Activated naive CD4-positive, alpha-beta T cell treated with anti-CD3 and anti-CD28 coated beads, Interleukin-2, amount 10 ng/mL, durations not matched to agents 7 days and 5 days (primary cell): ENCODE data around the gene CTNND2.

ENCODE experiments used
- CTCF ChIA-PET: fragments of 350-600 bp; sonication (Branson Sonifier 250); formaldehyde crosslinking; loops from one replicate; lab custom pipeline; 2021; ENCODE audit warnings: antibody characterized with exemption; lab: Charles Lee
- DNase-seq: peaks from one replicate; pipeline ENCODE4 v3.0.0-alpha.2; 2020
- H3K27ac Mint-ChIP-seq: one replicate; pipeline ENCODE4 v1.8.0; 2021; ENCODE audit warnings: mild to moderate bottlenecking, moderate library complexity, mixed read lengths
- H3K27me3 Mint-ChIP-seq: one replicate; pipeline ENCODE4 v1.8.0; 2021; ENCODE audit warnings: mild to moderate bottlenecking, mixed read lengths
- H3K36me3 Mint-ChIP-seq: one replicate; pipeline ENCODE4 v1.8.0; 2021; ENCODE audit warnings: mixed read lengths
- H3K4me1 Mint-ChIP-seq: one replicate; pipeline ENCODE4 v1.8.0; 2021; ENCODE audit warnings: mixed read lengths
- H3K4me3 Mint-ChIP-seq: one replicate; pipeline ENCODE4 v1.8.0; 2021; ENCODE audit warnings: mild to moderate bottlenecking, moderate library complexity, mixed read lengths
- H3K9me3 Mint-ChIP-seq: one replicate; pipeline ENCODE4 v1.8.0; 2021; ENCODE audit warnings: mixed read lengths

The CTNND2 gene

DNA sequence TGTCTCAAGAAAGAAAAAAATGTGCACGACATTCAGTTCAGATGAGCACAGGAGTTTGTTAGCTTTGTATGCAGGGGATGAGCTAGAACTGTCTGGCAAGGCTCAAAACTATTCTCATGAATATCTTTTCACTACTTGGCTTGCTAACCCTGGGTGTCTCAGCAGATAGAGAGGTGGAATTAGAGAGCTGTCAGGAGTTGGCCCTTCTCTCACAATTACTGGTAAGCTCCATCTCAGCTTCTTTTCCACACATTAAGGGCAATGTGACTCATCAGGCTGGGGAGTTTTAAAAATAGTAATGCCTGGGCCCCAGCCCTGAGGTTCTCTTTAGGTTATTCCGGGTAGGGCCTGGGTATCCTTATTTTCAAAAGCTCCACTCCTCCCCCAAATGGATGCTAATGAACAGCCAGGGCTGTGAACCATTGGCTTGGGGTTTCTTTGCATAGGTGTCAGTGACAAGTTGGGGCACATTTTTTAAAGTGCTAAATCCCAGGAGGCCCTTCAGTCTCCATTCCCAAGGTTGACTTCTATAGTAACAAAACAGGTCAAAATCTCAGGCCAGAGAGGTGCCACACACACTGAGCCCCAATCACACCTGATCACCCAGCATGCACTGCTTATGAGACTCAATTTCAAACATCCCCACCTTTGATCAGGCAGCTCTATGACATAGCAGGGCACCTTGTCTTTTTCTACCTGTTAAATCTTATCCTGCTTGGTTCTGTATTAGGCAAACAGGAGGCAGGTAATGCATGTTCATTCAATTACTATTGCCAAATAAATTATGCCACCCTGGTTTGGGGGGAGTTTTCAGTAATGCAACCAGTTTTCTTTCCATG is 903.5 kb downstream of the CTNND2 start:
- H3K9me3 Mint-ChIP-seq: no peaks in the 10 kb centered on the region
- DNase-seq: no peak
- CTCF ChIA-PET: interaction anchor here (1.0 kb wide), 1 partner anchor 143 kb away, joined by 3 read pairs; no protein-coding TSS in a partner anchor
- no peak overlapping the region for H3K27ac Mint-ChIP-seq
- H3K36me3 Mint-ChIP-seq: no peaks in the 10 kb centered on the region
- H3K27me3 Mint-ChIP-seq: peaks cover 4% of the 10 kb centered on the region
- no peak overlapping the region for H3K4me3 Mint-ChIP-seq
- H3K4me1 Mint-ChIP-seq: no peaks in the 10 kb centered on the region

DNA sequence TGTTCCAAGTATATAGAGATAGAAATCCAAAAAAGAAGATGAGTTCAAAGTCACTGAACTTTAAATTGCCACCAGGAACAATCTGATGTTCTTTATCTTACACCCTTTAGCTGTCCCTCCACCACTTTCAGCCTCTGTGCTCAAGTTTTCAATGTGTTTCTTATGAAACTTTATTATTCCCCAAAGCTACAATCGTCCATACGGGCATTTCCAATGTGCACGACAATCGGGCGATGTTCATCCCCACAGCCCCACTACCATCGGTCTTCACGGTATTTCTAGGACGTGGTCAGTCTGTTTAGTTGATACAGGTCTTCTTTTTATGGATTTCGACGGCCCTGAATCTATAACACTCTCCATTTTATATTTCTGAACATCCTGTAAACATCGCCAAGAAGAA is 904.5 kb downstream of the CTNND2 start:
- Mint-ChIP-seq H3K9me3 (no peaks in the 10 kb centered on the region), H3K27ac (no peak overlapping the region), H3K4me1 (no peaks in the 10 kb centered on the region), H3K27me3 (peaks cover 4% of the 10 kb centered on the region), H3K4me3 (no peak overlapping the region), H3K36me3 (no peaks in the 10 kb centered on the region)
- CTCF ChIA-PET: interaction anchor here (1.4 kb wide), 1 partner anchor 11 kb away, joined by 6 read pairs; no protein-coding TSS in a partner anchor
- no peak for DNase-seq

DNA sequence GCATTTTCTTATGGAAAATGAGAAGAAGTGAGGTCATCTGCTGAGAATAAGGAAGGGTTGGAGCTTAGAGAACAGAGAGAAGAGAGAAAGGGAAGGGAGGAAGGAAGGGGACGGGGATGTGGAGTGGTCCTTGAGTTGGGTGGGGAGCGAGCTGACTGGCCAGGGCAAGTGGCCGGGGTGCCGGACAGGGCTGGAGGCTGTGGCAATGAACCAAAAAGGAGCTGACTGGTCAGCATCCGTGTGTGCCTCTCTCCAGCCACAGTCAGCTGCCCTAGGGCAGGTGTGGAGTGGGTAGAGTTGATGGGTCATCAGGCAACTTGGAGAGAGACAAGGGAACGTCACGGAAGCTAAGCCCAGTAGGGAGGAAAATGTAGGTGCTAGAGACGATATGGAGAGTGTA is 908.4 kb downstream of the CTNND2 start:
- H3K27ac Mint-ChIP-seq: no peak overlapping the region
- no peak overlapping the region for H3K4me3 Mint-ChIP-seq
- CTCF ChIA-PET: no interaction called here

DNA sequence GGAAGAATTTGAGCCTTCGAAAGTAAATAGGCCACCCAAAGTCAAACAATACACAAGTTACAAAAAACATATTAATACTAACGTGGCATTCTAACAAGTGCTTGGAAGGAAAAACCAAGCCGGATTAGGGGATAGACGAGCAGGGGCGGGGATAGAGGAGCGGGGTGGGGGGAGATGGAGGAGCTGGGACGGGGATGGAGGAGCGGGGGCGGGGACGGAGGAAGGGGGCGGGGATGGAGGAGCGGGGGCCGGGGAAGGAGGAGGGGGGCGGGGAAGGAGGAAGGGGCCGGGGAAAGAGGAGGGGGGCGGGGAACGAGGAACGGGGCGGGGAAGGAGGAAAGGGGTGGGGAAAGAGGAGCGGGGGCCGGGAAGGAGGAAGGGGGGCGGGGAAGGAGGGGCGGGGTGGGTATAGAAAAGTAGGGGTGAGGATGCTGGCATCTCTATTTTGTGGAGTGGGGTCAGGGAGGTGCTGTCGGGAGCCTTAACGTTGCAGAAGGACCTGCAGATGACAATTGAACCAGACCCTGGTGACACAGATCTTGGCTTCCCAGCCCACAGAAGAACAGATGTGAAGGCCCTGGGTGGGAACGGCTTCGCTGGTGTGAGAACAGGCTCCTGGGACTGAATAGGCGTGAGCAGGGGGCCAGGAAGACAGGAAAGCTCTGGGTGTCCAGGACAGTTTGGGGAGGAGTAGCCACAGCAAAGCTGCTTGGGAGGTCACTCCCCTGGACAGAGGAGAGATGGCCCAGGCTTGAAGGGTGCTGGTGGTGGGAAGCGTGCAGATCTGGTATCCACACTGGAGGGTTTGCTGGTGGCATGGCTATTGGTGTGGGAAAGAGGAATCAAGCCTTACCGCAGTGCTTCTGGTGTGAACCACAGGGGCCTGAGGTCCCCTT is 909.9 kb downstream of the CTNND2 start:
- peaks cover 5% of the 10 kb centered on the region for H3K27me3 Mint-ChIP-seq
- DNase-seq: no peak
- H3K4me3 Mint-ChIP-seq: no peak overlapping the region
- no peaks in the 10 kb centered on the region for H3K4me1 Mint-ChIP-seq
- CTCF ChIA-PET: no interaction called here
- no peak overlapping the region for H3K27ac Mint-ChIP-seq
- H3K9me3 Mint-ChIP-seq: no peaks in the 10 kb centered on the region
- no peaks in the 10 kb centered on the region for H3K36me3 Mint-ChIP-seq

More for the DNA sequence above, 908.4 kb downstream of the CTNND2 start:
- DNase-seq: no peak
- H3K9me3 Mint-ChIP-seq: no peaks in the 10 kb centered on the region
- H3K27me3 Mint-ChIP-seq: no peaks in the 10 kb centered on the region
- no peaks in the 10 kb centered on the region for H3K4me1 Mint-ChIP-seq
- no peaks in the 10 kb centered on the region for H3K36me3 Mint-ChIP-seq

DNA sequence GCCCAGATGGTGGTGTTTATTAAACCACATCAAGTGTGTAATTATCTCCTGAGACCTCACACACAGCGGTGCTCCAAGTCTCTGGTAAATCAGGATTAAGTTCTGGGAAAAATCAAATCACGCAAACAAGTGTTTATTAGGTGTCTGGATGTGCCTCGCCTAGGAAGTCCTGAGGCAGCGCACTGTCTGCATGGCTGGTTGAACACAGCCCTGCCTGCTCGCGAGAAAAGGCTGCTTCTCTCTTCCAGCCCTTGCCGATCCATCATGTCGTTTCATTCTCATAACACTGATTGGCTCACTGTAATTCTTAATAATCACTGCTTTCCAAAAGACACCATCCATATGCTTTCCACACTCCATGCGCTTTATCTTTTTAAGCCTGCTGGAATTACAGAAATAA is 913.6 kb downstream of the CTNND2 start:
- CTCF ChIA-PET: no interaction called here
- Mint-ChIP-seq H3K4me1 (peaks cover 9% of the 10 kb centered on the region), H3K9me3 (no peaks in the 10 kb centered on the region), H3K4me3 (no peak overlapping the region), H3K27ac (no peak overlapping the region), H3K36me3 (no peaks in the 10 kb centered on the region), H3K27me3 (peaks cover 13% of the 10 kb centered on the region)
- no peak for DNase-seq

DNA sequence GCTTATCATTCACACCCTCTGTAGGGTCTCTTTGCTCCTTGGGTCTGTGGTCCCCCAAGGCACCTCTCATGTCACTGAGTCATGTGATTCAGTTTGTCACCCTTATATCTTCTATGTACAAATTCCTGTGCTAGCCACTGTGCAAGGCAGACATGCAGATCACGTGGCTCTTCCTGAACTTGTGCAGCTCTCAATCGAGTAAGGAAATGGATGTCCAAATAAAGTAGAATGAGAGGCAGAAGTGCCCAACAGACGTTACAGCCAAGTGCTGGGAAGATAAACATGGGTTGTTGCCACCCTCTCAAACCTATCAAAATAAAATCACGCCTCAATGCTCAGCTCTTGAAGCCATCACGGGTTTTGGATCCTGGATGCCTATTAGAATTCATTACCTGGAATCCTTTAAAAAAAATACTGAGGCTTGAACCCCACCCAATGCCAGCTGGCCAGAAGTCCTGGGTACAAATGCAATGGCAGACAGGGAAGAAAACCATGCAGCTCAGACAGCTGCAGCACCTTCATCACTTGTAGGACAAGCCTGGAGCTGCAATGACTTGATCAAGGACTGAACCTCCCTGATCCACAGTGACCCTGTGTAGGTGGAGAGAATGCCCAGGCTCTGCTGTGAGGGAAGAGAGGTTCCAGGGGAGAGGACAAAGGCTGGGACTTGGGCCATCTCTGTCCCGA is 914.5 kb downstream of the CTNND2 start:
- H3K4me3 Mint-ChIP-seq: no peak overlapping the region
- H3K9me3 Mint-ChIP-seq: no peaks in the 10 kb centered on the region
- no peak overlapping the region for H3K27ac Mint-ChIP-seq
- H3K4me1 Mint-ChIP-seq: peaks cover 9% of the 10 kb centered on the region
- peaks cover 13% of the 10 kb centered on the region for H3K27me3 Mint-ChIP-seq
- no peaks in the 10 kb centered on the region for H3K36me3 Mint-ChIP-seq
- DNase-seq: no peak
- CTCF ChIA-PET: interaction anchor here (1.0 to 3.0 kb wide), 5 partner anchors 10 to 1034 kb away, joined by 3 to 10 read pairs (median 6); no protein-coding TSS in a partner anchor

DNA sequence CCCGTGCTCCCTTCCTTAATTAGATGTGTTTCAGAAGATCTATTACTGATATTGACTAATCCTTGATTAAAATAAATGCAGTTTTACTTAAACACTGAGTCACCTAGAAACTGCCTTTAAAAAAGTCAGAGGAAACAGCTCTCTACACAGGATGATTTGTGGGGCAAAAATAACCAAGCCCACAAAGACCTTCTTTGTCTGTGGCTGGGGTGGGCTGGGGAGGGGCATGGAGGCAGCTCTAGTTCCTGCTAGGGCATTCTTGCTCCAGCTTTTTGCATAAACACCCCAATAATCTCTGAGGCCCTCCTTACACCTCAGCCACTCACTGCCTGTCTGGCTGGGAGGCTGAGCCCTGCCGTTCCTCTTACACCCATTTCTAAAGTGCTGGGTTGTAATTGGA is 915.6 kb downstream of the CTNND2 start:
- H3K4me1 Mint-ChIP-seq: peaks cover 9% of the 10 kb centered on the region
- CTCF ChIA-PET: interaction anchor here (0.9 to 3.0 kb wide), 11 partner anchors 11 to 1035 kb away, joined by 3 to 10 read pairs (median 5); no protein-coding TSS in a partner anchor
- no peak for DNase-seq
- H3K36me3 Mint-ChIP-seq: no peaks in the 10 kb centered on the region
- H3K27ac Mint-ChIP-seq: no peak overlapping the region
- H3K4me3 Mint-ChIP-seq: no peak overlapping the region
- peaks cover 13% of the 10 kb centered on the region for H3K27me3 Mint-ChIP-seq
- no peaks in the 10 kb centered on the region for H3K9me3 Mint-ChIP-seq

DNA sequence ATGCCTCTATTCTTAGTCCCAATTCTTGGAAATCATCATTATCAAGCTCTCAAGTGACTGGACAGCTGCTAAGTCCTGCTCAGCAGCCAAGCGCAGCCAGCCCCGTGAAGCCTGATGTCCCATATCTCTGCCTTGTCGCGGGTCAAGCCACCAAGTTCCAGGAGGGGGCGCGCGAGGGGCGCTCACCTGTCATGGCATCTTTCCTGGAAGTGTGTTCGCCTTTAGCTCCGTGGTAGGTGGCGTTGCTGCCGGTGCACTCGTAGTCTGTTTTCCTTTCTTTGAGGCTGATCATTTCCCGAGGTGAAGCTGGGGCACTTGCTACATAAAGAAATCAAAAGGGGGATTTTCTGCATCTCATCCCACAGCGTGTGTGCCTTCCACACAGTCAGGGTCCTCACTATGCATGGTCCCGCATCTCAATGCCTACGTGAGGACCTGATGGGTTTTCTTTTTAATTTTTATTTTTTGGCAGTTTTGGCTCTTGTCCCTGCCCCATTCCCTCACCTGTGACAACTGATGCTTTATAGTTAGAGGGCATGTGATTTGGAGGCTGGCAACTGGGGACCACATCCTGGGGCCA is 916.2 kb downstream of the CTNND2 start:
- peak; percentile 76 for DNase-seq
- H3K9me3 Mint-ChIP-seq: no peaks in the 10 kb centered on the region
- H3K27me3 Mint-ChIP-seq: peaks cover 13% of the 10 kb centered on the region
- H3K4me3 Mint-ChIP-seq: no peak overlapping the region
- H3K27ac Mint-ChIP-seq: no peak overlapping the region
- CTCF ChIA-PET: interaction anchor here (0.7 to 3.0 kb wide), 13 partner anchors 10 to 1036 kb away, joined by 3 to 10 read pairs (median 4); no protein-coding TSS in a partner anchor
- no peaks in the 10 kb centered on the region for H3K36me3 Mint-ChIP-seq
- H3K4me1 Mint-ChIP-seq: peaks cover 9% of the 10 kb centered on the region

DNA sequence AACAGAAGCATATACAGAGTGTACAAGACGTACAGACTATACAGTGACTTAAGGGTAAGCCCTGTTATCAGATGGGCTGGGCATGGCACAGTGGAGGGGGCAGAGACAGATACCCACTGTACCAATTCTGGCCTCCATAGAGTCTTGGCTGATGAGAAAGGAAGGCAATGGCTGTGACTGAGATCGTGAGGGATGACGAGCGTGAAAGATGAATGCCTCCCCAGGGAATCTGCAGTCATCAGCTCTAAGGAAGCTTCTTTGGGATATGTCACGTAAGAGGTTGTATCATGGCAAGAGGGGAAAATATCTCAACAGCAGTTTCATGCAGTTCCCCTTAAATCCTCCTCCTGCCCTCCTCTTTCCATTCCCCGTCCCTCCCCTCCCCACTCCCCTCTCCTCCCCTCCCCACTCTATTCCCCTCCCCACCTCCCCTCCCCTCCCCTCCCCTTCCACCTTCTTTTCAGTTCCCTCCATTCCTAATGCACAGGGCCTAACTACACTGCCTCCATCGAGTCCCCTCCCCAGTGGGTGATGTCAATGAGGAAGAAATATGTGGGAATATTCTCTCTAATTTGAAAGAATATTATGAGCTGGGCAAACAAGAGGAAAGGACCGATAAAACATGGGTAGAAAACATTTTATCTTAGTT is 916.8 kb downstream of the CTNND2 start:
- Mint-ChIP-seq H3K9me3 (no peaks in the 10 kb centered on the region), H3K4me1 (peaks cover 9% of the 10 kb centered on the region), H3K4me3 (no peak overlapping the region), H3K27me3 (peaks cover 13% of the 10 kb centered on the region), H3K36me3 (no peaks in the 10 kb centered on the region), H3K27ac (no peak overlapping the region)
- CTCF ChIA-PET: interaction anchor here (0.7 to 3.0 kb wide), 11 partner anchors 10 to 1036 kb away, joined by 3 to 10 read pairs (median 5); no protein-coding TSS in a partner anchor
- DNase-seq: no peak

DNA sequence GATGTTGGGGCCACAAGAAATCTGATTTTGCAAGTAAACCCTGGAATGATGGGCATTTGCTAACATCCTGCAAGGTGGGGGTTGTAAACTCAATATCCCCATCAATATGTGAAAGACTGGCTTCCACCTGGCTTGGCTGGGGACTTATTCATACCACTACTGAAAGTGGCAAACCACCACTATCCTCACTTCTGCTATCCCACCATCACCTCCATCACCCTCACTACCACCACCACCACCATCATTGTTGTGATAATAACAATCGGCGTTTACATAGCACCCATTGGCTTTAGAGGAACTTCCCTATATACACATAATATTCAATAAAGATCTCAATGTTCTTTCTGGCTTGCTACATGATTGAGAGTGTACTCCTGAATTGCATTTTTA is 918.5 kb downstream of the CTNND2 start:
- Mint-ChIP-seq H3K4me1 (peaks cover 9% of the 10 kb centered on the region), H3K36me3 (no peaks in the 10 kb centered on the region), H3K4me3 (no peak overlapping the region), H3K27me3 (peaks cover 13% of the 10 kb centered on the region), H3K9me3 (no peaks in the 10 kb centered on the region), H3K27ac (no peak overlapping the region)
- DNase-seq: no peak
- CTCF ChIA-PET: no interaction called here

DNA sequence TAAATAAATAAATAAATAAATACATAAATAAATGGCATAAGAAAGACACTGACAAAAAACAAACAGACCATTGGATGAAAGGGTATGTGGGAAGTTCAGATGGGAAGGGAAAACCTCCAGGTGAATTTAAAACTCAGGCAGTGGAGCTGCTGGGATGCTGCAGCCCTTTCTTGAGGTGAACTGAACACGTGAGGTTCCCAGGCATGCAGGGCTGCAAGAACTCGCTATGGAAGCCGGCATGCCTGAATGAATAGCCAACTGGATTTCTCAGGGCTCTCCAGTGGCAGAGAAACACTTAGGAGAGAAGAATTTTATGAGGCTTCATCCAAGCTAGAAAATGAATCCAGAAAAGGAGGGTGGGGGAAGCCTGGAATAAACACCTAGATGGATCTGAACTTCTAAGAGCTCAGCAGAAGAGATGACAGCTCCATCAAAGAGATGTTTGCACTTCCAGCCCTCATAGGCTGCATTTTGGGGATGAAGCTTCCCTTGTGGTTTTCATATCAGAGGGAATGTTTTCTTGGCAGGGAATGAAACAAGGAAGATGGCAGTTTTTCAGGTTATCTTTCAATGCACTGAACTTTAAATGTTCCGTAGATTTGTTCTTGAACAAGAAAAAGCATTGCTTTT is 919.0 kb downstream of the CTNND2 start:
- Mint-ChIP-seq H3K27me3 (peaks cover 11% of the 10 kb centered on the region), H3K36me3 (no peaks in the 10 kb centered on the region), H3K27ac (no peak overlapping the region), H3K9me3 (no peaks in the 10 kb centered on the region), H3K4me3 (no peak overlapping the region), H3K4me1 (peaks cover 9% of the 10 kb centered on the region)
- CTCF ChIA-PET: no interaction called here
- DNase-seq: no peak

DNA sequence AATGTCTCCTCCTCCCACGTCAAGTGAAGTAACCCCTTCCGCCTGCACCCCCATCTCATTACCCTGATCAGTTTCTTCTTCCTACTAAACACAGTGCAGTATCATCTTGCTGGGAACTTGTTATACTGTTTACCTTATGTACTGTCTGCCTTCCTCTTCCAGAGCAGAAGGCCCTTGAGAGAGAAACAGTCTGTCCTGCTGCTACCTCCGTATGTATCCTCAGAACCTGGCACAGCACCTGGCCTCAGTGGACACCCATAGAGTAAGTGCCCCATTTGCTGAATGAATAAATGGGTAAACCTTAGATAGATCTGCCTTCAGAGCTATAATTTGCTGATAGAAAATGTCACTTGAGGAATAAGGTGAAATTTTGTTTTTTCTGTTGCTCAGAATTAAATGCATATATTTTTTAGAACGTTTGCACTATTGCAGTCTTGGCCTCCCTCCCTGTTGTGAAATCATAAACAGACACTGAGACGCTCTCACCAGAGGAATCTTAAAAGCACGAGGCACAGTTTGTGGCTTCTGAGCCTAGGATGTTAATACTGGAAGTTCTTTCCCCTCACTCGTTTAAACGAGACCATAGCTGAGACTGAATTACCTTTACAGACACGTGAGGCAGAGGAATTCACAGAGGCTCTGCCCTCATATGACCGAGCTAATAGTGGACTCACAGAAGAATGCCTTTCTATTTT is 920.1 kb downstream of the CTNND2 start:
- Mint-ChIP-seq H3K4me1 (peaks cover 9% of the 10 kb centered on the region), H3K27me3 (peaks cover 8% of the 10 kb centered on the region), H3K36me3 (no peaks in the 10 kb centered on the region), H3K9me3 (no peaks in the 10 kb centered on the region), H3K4me3 (no peak overlapping the region), H3K27ac (no peak overlapping the region)
- CTCF ChIA-PET: no interaction called here
- no peak for DNase-seq
